GM19043 (cell line): ENCODE measurements around the gene AKAP12.

Experiments used
- ATAC-seq: cut with Tn5 transposase; IDR thresholded peaks from one replicate; pipeline ENCODE4 v1.9.1; 2021; ENCODE audit warnings: low read depth; ENCODE audit not compliant: unreplicated experiment

The AKAP12 gene, protein sequence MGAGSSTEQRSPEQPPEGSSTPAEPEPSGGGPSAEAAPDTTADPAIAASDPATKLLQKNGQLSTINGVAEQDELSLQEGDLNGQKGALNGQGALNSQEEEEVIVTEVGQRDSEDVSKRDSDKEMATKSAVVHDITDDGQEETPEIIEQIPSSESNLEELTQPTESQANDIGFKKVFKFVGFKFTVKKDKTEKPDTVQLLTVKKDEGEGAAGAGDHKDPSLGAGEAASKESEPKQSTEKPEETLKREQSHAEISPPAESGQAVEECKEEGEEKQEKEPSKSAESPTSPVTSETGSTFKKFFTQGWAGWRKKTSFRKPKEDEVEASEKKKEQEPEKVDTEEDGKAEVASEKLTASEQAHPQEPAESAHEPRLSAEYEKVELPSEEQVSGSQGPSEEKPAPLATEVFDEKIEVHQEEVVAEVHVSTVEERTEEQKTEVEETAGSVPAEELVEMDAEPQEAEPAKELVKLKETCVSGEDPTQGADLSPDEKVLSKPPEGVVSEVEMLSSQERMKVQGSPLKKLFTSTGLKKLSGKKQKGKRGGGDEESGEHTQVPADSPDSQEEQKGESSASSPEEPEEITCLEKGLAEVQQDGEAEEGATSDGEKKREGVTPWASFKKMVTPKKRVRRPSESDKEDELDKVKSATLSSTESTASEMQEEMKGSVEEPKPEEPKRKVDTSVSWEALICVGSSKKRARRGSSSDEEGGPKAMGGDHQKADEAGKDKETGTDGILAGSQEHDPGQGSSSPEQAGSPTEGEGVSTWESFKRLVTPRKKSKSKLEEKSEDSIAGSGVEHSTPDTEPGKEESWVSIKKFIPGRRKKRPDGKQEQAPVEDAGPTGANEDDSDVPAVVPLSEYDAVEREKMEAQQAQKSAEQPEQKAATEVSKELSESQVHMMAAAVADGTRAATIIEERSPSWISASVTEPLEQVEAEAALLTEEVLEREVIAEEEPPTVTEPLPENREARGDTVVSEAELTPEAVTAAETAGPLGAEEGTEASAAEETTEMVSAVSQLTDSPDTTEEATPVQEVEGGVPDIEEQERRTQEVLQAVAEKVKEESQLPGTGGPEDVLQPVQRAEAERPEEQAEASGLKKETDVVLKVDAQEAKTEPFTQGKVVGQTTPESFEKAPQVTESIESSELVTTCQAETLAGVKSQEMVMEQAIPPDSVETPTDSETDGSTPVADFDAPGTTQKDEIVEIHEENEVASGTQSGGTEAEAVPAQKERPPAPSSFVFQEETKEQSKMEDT (N-terminal part only)

DNA sequence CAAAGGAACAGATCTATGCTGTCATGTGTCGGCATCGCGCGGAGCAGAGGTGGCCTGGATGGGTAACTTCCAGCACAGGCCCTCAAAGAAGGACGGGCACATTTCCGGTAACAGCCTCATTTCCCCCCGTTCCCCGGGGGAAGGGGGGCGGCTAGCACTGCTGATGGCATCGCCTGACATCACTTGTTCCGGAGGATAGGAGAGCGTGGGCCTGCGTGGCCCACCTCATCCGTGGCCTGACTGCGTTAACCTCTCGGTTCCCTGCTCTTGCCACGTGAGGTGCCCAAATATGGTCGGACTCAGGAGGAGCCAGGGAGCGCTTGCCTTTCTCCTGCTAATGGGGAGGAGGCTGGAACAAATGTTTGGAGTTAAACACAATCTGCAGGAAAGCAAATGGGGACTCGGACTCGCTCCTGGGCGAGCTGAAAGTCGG is at the start of gene AKAP12:
AKAP12 (plus strand) TSS at position 365 of the 433 bp plus-strand sequence. CDS start 596 bp downstream, outside the sequence.
- ATAC-seq = no peak

DNA sequence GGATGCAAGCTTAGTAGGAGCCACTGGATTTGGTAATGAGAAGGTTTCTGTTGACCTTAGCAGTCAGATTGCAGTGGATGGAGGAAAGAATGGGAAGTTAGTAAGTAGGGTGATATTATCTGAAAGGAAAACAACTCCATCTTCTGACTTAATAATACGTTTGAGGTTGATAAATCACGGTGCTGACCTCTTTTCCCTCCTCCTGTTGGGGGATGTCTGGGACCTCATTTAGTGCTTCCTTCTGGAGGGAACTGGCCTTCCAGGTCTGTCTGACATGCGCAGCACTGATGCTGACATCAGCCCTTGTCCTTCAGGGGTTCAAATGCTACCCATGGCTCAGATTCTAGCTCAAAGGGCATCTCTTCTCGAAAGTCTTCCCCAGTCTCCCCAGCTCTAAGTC is 48.2 kb upstream of the AKAP12 start:
- ATAC-seq = no peak

DNA sequence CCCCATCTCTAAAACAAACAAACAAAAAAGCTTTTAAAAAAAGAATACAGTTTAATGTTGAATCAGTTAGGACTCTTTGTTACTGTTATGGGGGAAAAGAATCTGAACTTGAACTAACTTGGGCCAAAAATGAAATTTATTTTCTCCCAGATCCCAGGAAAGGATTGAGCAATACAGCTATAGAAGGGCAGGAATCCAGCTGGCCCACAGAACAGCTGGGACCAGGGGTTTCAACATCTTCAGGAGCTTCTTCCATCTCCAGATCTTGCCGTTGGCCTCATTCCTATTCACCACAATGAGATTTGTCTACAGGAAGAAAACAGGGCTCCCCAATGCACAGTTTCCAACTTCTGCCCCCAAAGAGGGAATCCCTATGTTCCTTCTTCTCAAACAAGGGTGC is 43.2 kb upstream of the AKAP12 start:
- ATAC-seq = no peak

DNA sequence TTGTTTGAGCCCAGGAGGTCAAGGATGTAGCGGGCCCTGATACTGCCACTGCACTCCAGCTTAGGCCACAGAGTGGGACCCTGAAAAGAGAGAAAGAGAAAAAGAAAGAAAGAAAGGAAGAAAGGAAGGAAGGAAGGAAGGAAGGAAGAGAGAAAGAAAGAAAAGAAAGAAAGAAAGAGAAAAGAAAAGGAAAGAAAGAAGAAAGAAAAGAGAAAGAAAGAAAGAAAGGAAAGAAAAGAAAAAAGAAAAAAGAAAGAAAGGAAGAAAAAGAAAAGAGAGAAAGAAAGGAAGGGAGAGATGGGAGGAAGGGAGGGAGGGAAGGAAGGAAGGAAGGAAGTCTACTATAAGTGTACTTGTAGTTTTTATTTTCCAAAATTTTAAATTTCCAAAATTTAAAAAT is 42.2 kb upstream of the AKAP12 start:
- no peak for ATAC-seq

DNA sequence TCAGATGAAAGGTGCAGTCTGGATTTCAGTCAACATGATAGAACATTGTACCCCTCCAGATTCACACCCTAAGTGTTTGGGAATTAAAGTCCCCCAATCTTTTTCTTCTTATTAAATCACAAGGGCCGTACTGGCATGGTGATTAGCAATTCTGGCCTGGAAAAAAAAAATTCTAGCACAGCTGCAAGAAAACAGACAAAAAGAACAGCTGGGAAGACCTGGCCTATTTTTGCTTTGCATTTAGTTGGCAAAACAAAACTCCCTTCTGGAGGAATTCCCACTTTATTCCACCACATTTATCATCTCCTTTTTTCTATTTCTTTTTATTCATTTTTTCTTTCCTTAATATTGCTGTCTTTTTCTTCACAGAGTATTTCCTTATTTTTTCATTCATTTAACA is 39.8 kb upstream of the AKAP12 start:
- ATAC-seq = no peak

DNA sequence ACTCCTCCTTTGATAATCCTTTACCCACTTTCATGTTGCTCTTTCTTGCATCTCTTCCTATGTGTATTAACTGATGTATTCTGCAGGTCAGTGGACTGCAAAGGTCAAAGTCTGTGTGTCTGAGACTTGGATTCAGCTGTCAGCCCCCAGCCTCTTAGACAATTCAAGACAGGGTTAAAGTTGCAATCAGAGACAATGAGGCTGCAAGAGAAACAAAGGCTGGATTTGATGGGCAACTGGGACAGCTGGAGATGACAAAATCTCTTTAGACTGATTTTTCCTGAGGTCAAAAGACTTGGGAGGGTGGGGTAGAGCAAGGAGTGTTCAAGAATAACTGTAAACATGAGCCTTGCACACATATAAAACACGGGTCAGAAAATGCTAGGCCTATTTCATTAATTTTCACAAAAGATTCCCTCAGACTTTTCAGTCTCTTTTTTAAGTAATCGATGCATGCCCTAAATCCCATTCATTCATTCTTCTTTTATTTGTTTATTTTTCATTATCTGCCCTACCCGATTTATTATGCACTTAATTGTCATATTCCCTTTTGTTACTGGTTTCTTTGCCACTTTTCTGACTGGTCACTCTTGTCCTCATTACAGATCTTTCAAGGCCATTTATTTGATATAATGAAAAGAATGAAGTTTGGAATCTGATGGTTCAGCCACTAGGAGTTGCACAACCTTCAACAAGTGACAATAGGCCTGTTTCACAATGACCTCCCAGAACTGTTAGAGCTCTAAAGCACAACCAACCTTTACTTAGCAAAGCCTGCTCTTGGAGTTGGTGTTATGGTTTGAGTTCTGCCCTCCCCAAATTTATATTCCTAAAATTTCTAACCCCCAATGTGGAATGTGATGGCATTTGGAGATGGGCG is 33.8 kb upstream of the AKAP12 start:
- ATAC-seq = no peak

DNA sequence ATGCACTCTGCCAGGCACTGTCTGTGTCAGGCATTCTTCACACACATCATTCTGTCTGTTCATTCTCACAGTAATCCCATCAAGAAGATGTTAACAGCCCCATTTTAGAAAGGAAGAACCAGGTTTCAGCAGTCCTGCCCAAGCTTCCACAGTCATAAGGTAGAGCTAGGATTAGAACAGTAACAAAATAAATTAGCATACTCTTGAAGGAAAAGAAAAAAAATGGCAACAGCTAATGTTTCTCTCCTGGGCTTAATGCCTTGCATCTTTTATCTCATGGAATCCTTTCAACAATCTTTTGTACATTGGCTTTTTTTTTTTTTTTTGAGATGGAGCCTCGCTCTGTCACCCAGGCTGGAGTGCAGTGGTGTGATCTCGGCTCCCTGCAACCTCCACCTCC is 32.1 kb upstream of the AKAP12 start:
- no peak for ATAC-seq

DNA sequence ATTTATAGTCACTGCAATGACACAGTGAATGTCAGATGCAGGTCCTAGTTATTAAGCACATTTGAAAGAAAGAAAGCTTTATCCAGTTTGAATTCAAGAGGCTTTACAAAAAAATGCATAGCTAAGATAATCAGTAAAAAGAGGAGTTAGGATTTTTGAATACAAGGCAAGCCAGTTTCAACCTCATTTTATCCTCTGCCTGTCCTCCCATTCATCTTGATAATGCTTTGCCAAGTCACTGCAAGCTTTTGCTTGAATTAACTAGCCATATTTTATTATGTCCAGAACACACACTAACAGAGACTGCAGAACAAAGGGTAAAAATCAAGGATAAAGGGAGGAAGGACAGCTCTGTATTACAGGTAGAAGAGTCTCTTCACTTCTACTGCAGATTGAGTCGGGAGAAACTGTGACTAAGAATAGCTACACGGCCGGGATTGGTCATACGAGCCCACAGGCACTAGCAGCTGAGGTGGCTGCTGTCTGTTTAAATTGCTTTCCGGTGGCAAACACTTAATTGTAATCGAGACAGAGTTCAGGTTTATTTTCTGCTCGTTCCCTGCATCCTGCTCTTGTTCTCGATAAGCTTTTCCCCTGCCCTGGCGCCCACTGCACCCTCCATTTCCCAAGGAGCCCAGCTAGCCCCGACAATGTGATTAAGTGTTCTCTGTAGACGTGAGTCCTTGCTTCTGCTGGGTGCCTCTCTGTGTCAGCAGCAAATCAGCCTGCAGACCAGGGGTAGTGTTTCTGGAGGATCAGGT is 30.5 kb upstream of the AKAP12 start:
- ATAC-seq = no peak

DNA sequence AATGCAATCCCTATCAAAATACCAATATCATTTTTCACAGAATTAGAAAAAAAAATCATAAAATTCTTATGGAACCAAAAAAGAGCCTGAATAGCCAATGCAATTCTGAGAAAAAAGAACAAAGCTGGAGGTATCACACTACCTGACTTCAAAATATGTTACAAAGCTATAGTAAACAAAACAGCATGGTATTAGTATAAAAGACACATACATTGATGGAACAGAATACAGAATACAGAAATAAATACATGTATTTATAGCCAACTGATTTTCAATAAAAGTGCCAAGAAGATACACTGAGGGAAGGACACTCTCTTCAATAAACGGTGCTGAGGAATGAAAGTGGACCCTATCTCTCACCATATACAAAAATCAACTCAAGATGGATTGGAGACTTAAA is 28.7 kb upstream of the AKAP12 start:
- ATAC-seq = no peak

DNA sequence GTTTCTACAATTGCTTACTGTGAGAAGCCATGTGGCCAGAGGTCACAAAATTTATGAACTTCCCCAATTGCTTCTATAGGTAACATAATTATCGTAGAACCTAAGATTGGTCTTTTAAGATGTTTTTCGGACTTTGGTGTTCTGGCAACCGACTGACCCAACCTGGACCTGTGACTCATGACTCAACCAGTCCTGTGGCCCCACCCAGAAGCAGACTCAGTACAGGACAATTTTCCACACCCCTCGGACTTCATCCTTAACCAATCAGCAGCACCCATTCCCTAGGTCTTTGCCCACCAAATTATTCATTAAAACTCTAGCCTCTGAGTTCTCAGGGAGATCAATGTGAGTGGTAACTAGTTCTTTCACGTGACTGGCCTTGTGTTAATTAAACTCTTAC is 26.4 kb upstream of the AKAP12 start:
- no peak for ATAC-seq

DNA sequence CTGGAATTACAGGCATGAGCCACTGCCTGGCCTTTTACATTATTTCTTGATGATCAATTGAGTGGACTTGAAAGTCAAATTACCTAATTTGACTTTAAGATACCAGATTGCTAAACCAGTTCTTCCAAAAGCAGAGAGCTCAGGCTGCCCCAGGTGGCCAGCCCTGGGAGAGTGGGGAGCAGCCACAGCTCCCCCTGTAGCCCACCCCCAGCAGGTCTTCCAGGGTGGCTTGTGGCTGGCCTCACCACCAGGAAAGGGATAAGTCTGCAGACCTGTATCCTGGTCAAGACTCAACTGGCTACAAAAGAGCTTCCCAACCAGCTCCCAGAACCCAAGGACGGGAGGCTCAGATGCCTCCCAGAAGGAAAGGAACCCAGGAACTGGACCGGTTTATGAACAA is 23.8 kb upstream of the AKAP12 start:
- no peak for ATAC-seq

DNA sequence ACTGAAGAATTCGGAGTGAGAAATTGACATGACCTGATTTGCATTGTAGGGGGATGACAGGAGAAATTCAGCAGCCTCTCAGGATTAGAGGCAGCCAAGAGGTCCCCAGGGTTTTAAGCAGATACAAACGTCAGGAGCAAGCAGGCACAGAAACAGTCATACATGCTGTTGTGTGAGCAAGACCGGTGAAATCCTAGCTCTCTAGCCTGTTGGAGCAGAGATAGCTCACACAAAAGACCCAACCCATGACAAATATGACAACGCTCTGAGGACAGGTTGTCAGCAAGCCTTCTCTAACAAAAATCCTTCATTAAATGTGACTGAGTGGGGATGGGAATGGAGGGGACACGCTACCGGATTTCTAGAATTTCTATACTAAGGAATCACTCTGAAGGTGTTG is 23.0 kb upstream of the AKAP12 start:
- no peak for ATAC-seq

DNA sequence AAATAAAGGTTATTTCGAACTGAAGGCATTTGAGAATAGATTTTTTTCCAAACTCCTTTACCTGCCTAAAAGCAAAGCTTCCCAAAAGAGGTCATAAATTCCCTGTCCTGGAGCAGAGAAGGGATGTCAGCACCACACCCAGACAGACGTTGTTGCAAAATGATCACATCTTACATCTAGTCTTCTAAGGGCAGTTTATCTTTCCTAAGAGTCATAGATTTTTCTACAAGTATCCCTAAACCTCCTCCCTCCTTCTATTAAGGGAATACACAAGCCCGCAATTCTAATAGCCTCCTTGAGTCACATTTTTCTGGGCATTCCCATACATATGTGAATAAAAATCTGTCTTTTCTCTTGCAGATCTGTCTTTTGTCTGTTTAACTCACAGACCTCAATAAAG is 20.6 kb upstream of the AKAP12 start:
- no peak for ATAC-seq

DNA sequence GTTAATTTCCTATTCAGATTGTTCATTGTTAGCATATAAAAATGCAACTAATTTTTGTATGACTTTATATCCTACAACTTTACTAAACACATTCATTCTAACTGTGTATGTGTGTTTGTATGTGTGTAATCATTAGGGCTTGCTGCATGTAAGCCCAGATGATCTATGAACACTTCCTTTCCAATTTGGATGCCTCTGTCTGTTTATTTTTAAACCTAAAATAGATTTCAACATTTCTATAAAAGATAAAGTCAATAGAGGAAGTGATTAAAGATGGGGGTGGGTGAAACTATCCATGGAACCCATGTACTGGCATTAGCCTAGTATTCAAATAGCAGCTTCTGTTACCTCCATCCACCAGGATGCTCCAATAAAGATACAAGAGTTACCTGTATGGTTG is 15.7 kb upstream of the AKAP12 start:
- no peak for ATAC-seq

DNA sequence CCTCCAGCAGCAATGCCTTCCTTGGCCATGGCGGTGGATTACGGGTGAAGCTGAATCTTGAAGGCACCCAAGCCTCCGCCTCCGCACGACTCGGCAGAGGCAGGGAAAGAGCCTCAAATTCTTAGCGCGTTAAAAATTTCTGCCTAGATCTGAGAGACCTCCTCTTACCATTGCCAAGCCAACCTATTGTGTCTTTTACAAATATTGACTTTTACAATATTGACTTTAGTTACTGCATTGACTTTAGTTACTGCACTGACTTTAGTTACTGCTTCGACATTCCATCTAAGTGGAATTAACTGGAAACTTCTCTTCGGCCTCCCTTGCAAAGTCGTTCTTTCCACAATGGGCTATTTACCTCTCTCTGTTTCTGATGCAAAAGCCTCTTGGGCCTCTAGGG is 13.8 kb upstream of the AKAP12 start:
- no peak for ATAC-seq

DNA sequence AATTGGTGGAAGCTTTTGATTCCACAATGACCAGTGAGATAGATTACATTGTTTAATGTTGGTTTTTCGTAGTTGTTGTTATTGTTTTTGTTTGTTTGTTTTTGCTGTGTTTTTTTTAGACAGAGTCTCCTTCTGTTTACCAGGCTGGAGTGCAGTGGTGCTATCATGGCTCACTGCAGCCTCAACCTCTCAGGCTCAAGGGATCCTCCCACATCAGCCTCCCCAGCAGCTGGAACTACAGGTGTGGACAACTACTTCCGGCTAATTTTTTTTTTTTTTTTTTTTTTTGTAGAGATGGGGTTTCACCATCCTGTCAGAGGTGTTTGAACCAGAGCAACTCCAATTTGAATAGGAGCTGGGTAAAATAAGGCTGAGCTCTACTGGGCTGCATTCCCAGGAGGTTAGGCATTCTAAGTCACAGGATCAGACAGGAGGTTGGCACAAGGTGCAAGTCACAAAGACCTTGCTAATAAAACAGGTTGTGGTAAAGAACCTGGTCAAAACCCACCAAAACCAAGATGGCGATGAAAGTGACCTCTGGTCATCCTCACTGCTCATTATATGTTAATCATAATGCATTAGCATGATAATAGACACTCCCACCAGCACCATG is 10.9 kb upstream of the AKAP12 start:
- ATAC-seq = no peak

DNA sequence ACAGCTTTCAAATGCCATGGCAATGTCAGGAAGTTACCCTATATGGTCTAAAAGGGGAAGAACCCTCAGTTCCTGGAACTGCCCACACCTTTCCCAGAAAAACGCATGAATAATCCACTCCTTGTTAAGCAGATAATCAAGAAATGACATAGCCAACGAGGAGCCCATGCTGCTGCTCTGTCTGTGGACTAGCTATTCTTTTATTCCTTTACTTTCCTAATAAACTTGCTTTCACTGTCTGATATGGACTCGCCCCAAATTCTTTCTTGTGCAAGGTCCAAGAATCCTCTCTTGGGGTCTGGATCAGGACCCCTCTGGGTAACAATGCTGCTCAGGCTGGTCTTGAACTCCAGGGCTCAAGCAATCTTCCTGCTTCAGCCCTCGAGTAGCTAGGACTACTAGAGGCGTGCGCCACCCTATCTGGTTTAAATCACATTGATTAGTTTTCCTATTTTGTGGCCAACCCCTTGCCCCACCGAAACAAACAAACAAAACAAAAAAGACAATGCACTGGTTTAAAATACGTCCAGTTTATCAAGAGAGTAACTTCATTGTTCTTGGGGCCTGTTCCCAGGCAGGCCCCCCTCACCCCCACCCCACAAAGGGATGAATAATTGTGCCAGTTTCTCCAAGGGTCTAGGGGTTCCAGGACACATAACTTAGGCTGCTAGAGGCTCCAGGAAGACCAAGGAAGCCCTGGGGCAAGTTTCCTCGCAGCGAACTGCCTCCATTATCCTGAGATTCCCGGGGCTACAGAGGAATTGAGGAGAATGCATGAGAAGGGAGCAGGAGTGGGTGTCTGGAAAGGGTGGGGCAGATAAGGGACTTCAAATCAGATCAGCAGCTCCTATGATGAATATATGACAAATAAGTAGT is 10.1 kb upstream of the AKAP12 start:
- ATAC-seq = no peak

DNA sequence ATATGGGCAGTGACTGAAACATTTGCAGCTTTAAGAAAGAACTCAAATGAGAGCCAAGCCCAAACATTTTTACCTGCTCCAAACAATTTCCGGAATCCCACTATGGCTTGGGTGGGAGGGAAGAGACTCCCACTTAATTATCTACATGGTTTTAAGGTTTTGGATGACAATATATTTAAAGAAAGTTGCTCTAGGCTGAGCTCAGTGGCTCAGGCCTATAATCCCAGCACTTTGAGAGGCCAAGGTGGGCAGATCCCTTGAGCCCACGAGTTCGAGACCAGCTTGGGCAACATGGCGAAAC is 9.5 kb upstream of the AKAP12 start:
- no peak for ATAC-seq
